Pulmonary artery endothelial cell (primary cell): Measurements from ENCODE around the gene NSD1. TPM values are rescaled to one million over a fixed set of nuclear protein-coding genes. Genes with fewer than 3 reads are reported as not detected.
"Not testable (repeated sequence)": the region's sequence is repeated elsewhere in the genome, so short reads cannot be mapped to it uniquely, and the experiment has no call there.

Experiments
- DNase-seq: peaks from one replicate; pipeline ENCODE4 v3.0.0-alpha.2; 2011; ENCODE audit warnings: low read depth, low spot score
- total RNA-seq: library from RNA; depleted of rRNA; stranded (reverse); fragments of >200 nt; gene quantifications from 2 replicates; pipeline ENCODE4 v1.2.3, GENCODE V29; 2014

Gene NSD1
- total RNA-seq, 1 donor from 2014 or later: 35.0 TPM

DNA sequence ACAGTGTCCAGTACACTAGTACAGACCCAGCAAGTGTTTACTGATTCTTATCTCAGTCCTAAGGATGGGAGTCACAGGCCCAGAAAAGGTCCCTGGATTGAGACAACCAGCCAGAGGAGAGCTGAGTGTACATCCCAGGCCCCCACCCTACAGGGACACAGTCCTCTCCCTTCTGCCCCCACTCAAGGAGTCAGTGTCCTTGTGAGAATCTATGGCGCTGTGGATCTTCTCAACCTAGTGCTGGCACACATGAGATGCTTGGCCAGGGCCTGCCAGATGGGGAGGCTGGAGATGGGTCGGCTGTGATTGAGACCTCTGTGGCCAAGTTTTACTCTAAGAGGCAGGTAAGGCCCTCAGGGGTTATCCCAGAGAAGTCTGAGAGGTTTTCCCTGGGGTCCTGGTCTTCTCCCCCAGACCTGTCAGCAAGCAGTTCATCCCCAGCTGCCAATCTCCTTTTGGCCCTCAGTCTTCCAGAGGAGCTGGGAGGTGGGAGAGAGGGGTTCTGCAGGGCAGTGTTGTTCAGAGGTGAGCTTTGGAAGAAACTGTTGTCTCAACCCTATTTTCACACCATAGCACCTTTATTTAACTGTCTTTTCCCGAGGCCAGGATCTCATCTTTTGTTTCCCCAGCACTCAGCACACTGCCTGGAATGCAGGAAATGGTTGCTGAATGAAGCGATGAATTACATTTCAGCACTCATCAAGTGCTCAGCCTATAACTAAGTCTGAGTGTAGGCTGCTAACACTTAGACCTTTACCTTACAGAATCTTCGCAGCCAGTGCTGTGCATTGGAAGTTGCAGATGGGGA lies 3.2 kb upstream of the NSD1 start:
- DNase-seq: no peak

DNA sequence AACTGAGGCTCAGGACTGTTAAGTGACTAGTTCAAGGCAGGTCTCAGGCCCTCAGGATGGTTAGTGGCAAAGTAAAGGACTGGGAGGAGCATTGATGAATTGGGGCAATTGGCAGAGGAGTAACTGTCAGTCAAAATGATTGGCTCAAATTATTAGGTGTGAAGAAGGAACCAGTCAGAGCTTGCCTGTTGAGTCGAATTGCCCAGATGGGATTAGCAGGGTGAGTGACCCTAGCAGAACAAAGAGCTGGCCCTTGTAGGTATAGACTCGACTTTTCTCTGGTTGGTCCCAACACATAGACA lies 2.6 kb upstream of the NSD1 start:
- no peak for DNase-seq

GRCh38 chr5:177131352-177132135 lies 2.0 kb upstream of the NSD1 start:
- no peak for DNase-seq

- DNase-seq: no peak
These were observed 1.2 kb upstream of the NSD1 start for GRCh38 chr5:177132136-177133095.

DNA sequence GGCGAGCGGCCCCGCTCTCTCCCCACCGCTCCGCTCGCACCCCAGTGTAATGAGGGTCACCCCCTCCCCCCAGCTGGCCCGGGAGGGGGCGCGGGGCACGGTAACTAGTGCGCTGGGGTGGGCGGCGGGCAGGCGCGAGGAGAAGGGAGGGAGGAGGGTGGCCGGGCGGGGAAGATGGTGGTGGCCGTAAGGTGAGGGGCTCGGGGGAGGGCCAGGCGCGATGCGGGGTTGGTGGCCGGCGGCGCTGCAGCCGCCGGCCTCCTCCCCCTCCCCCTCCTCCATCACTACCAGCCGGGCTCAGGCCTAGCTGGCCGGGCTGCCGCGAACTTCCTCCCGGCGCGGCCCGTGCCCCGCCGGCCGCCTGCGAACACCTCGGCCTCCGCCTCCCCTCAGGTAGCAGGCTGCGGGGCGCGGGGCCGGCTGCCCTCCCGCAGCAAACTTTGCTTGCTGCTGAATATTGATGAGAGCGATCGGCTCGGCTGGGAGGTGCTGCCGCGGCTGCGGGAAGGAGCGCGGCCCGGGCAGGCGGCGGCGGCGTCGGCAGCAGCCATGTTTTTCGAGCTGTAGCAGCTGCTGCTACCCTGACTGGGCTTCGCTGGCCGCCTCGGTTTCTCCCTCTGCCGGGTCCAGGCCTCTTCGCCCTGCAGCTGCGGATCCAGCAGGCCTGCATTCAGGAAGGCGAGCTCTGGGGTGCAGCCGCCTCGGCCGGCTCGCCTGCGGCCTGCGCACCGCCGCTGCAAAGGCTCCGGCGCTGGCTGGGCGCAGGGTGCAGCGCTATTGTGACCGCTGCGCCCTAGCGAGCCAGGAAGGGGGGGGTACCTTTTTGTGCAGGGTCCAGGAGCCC lies 502 bp downstream of the NSD1 start:
- DNase-seq: no peak

- no peak for DNase-seq
These were observed 1.2 kb downstream of the NSD1 start for GRCh38 chr5:177134697-177135225.

GRCh38 chr5:177140312-177140711 lies 6.7 kb downstream of the NSD1 start:
- DNase-seq: no peak

GRCh38 chr5:177141496-177141895 lies 7.9 kb downstream of the NSD1 start:
- no peak for DNase-seq

GRCh38 chr5:177142098-177142611 lies 8.6 kb downstream of the NSD1 start:
- no peak for DNase-seq

GRCh38 chr5:177142778-177143177 lies 9.2 kb downstream of the NSD1 start:
- DNase-seq: no peak

DNA sequence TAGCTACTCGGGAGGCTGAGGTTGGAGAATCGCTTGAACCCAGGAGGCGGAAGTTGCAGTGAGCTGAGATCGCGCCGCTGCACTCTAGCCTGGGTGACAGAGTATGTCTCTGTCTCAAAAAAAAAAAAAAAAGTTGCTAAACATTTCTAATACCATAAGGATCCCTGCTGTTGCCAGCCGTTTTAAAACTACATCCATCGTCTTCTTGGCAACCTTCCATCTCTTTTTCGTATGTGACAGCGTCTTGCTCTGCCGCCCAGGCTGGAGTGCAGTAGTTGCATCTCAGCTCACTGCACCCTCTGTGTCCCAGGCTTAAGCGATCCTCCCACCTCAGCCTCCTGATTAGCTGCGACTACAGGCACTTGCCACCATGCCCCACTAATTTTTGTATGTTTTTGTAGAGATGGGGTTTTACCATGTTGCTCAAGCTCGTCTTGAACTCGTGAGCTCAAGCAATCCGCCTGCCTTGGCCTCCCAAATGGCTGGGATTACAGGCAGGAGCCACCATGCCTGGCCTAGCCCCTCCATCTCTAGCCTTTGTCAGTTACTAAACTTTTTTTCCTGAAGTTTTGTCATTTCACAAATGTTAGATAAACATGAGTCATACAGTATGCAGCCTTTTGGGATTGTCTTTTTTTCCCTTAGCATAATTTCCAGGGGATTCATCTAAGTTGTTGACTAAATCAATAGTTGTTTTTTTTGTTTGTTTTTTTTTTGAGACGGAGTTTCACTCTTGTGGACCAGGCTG lies 13.5 kb downstream of the NSD1 start:
- no peak for DNase-seq

GRCh38 chr5:177150061-177150460 lies 16.5 kb downstream of the NSD1 start:
- not testable (repeated sequence) for DNase-seq

DNA sequence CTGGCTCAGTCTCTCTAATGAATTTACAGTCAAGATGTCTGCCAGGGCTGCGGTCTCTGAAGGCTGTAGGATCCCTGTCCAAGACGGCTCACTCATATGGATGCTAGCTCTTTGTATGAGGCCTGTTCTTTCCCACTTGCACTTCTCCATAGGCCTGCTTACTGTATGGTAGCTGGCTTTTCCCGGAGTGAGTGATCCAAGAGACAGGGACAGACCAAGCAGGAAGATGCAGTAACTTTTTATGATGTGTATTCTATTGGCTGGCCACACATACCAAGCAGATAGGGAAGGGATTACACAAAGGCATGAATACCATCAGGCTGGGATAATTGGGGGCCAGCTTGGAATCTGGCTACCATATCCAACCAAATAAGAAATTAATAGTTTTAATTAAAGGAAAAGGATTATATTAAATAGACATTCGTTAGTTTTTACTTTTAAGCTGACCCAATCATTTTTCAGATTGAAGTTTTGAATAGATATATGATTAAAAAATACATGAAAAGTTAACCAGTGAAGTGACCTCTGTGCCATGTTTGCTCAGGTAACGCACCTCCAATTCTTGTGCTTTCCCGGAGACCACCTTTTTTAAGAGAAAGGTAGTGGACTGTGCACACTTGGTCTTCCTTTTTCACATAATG lies 20.6 kb downstream of the NSD1 start:
- no peak for DNase-seq

- no peak for DNase-seq
These were observed 28.8 kb downstream of the NSD1 start for GRCh38 chr5:177162379-177162778.

DNA sequence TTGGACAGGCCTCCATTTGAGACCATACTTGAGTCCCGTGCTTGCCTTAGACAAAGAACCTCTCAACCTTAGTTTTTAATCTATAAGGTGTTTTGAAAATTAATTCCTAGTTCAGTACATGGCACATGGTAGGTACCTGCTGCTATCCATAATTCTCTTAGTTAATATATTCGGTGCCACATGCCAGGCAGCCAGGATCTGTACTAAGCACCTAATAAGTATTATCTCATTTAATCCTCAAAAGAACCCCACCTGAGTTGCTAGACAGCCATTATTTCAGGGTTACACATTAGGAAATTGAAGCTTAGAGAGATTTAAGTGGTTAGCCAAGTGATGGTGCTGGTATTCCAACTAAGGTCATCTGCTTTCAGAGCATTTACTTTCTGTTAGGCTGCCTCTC lies 29.9 kb downstream of the NSD1 start:
- DNase-seq: no peak

- no peak for DNase-seq
These were observed 35.7 kb downstream of the NSD1 start for GRCh38 chr5:177169271-177169670.

DNA sequence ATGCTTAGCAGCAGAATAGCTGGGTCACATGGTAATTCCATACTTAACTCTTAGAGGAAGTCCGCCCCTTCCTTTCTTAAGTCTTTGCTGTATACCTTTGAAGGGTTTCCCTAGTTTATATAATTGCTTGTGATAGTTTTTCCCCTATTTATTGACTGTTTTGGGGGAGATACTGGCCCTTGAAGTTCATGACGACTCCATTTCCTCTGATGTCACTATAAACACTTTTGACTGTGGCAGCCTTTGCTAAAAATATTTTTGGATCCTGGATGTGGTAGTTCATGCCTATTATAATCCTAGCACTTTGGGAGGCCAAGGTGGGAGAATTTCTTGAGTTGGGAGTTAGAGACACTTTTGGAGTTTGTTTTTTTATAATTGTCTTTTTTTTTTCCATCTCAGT lies 38.4 kb downstream of the NSD1 start:
- no peak for DNase-seq

DNA sequence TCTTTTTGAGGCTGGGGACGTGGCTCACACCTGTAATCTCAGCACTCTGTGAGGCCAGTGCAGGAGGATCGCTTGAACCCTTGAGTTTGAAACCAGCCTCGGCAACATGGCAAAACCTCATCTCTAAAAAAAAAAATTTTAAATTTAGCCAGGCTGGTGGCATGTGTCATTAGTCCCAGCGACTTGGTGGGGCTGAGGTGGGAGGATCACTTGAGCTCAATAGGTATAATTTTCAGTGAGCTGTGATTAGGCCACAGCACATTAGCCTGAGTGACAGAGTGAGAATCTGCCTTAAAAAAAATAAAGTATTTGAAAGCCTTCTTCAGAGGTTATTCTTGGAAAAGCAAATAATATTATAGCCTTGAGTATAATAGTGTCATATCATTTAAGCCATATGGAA lies 41.8 kb downstream of the NSD1 start:
- DNase-seq: no peak

GRCh38 chr5:177176175-177176711 lies 42.7 kb downstream of the NSD1 start:
- no peak for DNase-seq
